COLO668 (cell line): Measurements from ENCODE around the gene CBX2.

Experiments
- DNase-seq: peaks from one replicate; lab custom pipeline; 2025; ENCODE audit not compliant: unreplicated experiment; lab: John Stamatoyannopoulos, UW

The CBX2 gene

DNA sequence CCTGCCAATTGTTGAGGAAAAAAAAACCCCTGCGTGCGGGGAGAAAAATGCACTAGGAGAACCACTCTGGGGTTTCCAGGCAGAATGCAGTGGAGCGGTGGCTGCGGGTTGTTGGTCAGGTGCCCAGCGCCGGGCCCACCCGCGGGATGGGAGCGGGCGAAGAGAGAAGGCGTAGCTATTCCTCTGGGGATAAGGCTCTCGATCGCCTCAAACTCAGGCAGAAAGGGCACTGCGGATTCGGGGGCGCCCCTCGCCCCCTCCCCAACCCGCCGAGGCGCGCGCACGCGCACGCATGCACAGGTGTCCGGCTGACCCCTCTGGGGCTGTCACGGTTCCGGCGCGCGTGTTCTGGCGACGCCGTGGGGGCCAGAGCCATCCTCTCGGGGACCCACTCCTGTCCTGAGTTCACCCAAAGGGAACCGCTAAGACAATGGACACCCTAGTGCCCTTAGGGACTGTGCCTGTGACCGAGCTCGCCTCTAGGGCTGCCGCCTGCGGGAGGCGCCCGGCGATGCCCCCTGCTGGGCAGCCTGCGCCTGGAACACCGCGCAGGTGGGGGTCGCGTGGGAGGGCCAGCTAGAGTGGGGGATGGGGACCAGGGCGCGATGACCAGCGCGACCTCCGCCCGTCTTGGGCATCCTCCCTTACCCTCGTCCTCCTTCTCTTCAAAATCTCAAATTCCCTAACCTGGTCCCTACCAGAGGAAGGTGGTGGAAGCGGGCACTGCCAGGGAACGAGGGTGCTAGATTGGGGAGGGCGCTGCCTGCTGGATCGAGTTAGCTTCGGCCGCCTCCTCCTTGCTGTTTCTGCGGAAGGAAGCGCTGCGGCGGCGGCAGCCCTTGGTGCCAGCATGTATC, 33.3 kb downstream of the CBX2 start:
- peak; percentile 73 for DNase-seq

DNA sequence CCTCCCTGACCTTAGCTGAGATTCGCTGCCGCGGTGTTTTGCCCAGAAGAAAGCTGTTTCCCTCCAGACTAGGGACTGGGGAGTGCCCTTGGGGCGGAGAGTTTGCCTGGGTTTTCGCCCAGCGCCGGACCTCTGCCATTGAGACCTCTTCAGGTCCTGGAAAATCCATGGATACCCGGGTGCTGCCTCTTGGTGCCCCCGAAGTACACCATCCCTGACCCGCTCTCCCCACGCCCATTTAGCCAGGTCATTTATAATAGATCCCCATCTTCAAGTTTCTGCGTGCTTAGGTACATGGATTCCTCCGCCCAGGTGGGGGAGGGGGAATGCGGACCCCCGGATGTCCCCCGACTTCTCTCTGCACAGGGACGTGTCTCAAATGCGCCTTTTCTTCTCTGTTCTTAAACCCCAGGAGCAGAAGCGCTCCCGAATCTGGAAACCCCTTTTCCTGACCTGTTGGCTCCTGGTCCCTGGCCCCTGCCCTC, 34.0 kb downstream of the CBX2 start:
- no peak for DNase-seq

DNA sequence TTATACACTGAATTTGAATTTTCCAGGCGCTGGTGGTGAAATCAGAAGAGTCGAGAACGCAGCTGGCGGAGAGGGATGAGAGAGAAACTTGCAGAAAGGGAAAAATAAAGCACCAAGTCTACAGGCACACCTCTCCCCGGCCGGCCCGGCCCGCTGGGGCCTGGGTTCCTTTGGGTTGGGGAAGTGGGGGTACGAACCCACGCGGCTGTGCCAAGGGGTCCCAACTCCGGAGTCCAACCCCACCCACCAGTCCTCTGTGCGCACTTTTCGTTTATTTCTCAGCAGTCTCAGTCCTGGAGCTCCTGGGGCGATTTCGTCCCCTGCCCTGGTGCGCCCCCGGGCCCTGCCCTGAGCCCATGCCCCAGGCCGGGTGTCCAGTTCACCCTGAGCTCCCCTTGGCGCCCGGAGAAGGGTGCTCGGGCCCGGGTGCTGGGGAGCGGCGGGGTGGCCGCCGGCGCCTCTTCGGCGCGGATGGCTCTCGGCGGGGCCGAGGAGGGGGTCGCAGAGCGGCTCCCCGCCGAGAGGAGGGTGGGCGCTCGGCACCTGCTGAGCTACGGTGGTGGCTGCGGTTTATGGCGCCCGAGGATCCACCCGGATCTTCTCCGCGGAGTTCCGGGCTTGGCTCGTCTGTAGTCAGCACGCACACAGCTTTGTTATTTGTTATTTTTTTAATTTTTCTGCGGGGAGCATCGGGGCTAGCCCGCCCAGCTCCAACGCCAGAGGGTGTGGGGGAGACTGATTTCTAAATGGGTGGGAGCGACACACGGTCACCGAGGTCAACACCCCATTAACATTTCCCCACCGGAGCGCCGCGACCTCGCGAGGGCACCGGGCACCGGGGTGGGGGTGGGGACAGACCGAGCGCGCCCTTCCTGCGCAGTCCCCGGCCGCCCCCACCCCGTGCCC, 34.7 kb downstream of the CBX2 start:
- DNase-seq, result peak; percentile 45

DNA sequence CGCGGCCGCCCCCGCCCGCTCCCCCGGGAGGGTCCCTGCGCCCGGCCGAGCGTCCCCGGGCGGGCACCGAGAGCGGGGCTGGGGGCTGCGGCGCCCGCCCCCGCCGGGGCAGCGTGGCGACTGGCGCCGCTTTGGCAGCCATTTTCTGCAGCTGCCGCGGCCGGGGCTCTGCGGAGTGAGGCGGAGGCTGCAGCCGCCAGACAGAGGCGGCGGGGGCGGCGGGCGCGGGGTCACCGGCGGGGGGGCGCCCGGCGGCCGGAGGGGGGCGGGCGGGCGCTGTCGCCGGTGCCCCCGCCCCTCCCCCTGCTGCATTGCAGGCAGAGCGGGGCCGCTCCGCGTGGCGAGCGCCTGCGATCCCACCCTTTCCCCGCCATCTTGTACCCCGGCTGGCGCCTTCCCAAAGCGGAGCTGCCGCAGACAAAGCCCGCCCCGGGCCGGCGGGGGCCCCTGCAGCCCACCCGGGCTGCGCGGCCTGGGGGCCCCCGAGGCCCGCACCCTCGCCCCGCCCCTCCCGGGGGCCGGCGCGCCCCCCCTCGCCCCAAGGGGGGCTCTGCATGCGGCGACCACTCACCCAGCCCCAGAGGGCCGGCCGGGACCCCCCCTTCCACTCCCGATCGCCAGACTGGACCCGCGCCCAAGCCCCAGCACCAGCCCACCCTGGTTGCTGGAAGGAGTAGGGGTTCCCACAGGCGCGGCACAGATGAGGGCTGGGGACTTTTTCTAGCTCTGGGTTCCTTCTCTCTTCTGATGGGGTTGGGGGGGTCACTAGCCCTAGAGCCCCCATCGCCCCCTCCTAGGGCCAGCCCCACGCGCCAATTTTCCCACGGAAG, 35.6 kb downstream of the CBX2 start:
- peak; percentile 45 for DNase-seq

DNA sequence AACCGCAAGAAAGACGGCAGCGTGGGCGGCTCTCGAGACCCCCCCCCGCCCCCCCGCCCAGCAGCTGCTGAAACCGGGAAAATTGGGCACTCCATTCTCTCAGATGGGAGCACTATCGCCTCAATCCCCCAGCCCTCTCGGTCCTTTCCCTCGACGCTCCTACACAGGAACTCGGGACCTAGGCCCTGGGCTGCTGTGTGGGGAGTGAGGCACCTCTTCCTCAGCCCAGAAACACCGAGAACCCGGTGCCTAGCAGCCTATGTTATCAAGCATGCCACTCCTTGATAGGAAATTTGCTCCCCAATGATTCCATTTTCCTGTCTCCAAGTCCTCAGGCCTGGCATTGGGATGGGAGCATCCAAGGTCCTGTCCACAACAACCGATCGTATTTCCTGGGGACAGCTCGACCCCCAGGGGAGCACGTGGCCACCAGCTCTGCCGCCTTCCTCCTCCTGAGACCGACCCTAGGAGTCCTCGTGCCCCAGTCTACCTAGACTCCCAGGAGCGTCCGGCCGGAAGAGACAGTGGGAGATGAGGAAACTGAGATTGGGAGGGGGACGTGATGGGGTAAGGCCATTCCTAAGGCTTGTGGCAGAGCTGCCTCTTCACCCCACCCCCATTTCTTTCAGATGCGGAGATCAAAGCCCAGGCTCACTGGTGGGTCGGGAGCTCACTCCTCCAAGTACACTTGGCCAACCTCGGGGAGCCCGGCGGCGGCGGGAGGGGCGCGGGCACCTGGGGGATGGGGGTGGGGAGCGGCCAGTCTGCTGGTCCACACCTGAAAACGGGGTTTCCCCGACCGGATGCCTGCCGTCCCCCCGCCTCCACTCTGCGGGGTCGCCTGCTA, 36.4 kb downstream of the CBX2 start:
- DNase-seq, result no peak

DNA sequence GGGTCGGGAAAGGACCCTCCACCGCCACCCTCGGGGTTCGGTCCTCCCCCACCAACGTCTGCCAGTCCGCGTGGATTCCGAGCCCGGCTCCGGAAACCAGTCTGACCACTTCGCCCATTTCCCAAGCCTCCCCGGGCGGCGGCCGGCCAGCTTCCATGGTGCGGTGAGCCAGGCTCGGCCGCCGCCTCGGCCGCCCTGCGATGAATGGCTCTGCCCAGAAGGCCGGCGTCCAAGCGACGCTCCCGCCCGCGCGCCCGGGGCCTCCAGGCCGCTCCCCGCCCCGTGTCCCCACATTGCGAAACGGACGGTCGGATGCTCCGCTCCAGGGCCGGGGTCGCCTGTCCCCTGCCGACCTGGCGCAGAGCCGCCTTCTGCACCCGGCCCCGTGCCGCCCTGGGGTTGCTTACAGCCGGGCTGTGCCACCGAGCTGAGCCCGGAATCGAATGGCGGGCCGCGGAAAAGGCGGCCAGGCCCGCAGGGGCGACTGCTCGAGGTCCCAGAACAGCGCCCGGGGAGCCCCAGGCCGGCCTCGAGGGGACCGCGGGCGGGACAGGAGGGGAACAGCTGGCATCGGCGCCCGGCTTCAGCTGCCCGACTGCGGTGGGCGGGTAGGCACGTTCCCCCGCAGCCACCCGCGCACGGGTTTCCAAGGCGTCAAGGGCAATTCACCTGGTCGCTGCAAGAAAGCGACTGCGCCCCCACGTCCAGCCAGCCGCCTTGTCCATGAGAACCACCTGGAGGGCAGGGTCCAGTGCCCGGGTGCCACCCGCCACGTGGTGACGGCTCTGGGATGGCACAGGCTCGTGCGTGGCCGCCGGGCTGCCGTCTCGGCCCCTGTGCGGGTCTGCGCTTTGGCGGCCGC, 37.3 kb downstream of the CBX2 start:
- DNase-seq, result no peak

DNA sequence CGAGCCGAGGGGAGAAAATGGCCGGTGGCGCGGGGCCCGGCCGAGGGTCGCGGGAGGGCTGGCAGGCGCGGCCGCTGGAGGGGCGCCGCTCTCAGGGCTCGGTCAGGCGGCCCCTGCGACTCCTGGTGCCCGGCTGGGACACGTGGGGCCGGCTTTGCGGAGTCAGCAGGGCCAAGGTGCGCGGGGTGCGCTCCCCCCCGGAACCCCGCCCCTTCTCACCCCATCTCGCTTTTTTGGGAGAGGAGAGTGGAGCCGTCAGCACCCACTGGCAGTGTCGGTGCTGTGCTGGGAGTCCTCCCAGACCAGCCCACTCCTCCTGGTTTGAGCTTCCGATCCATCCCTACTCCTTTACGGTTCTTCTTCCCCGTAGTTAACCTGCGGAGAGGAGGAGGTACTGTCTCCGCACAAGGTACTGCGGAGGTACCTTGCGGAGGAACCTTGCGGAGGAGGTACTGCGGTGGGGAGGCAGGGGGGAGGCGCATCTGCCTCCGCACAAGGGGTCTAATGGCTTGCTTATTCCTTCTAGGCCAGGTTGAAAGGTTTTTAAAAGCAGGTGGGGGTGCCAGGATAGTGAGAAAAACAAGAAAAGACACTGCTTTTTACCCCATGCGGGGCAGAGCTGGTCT, 38.0 kb downstream of the CBX2 start:
- DNase-seq, result no peak

DNA sequence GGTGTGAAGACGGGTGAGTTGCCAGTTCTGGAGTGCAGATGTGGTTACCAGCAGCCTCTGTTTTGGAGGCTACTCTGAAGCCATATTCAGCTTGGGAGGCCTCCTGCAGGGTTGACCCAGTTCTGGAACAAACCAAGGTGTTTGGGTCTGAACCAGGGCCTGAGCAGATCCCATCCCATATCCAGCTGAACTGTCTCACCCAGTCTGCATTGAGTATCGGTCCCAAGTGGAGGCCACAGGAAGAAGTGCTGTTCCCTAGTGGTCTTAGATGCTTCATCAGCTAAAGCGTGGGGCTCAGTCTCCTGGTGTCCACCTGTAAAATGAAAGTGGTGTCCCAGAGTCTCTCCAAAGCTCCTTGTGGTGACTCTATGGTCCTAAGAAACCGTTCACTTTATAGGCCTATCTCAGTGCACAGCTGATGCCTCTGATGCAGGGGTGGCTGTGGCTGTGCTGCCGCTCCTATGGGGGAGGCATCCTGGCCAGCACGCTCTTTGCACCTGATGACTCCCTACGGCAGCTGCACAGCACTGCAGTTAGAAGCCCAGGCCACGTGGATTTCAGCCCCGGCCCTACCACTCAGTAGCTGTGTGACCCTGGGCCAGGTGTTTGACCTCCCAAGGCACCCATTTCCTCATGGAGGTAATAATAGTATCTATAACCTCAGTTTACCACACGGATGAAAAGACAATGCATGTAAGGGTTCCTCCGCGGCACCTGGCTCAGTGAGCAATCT, 40.2 kb downstream of the CBX2 start:
- DNase-seq, result no peak

DNA sequence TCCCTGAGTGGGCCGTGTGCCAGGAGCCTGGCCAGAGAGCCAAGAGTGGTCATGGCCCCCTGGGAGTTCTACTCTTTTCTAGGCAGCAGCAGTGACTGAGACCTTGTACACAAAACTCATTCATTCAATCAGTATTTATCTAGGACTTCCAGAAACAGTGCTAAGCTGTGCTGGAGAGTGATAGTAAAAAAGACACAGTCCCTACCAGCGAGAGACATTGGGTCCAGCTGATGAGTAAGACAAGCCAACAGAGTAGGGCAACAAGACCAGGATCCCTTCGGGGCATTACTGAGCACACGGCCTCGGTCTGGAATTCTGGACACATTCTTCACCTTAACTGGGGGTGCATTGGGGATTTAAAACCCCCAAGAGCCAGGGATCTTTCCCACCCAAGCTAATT, 41.1 kb downstream of the CBX2 start:
- no peak for DNase-seq

DNA sequence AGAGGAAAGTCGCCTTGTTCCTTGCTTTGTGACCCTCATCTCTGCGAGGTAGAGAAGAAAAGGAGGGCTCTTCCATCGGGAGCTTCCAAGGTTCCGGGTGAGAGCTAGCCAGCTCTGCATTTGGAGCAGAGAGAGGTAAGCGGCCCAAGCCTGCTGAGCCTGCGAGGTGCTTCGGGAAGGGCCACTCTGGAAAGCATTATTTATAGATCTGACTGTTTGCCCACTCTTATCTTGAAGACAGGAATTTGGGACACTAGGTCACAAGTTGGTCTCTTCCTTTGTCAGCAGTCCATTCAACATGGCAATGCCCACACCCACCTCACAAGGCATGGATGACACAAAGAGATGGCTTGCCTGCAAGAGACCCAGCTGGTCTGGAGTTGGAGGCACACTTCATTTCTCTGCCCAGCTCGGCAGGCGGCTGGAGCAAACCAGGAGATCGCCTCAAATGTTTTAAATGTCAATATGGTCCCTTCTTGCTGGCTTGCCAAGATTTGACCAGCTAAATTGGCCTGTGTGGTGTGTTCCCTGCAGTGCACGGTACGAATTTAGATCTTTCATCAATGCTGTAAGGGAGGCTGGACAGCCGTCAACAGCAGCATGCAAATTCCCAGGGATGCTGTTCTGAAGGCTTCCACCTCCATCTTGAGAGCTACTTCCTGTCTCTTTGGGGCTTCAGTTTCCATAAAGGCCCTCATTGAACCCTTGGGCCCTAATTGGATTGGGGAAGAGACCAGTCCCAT, 41.8 kb downstream of the CBX2 start:
- no peak for DNase-seq

DNA sequence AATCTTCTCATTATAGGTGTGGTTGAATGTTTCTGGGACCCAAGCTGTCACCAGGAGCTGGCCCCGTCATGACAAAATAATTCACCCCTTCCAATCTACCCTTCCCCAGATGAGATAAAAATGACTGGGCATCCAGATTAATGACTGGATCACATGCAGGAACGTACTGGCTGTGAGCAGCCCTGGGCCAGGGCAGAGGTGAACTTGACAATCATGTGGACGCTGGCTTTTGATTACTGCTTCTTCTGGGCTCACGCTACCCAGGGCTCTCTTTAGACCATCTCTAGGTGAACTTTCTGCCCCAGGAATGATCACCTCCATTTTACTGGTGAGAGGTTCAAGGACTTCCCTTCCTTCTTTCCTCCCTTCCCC, 43.0 kb downstream of the CBX2 start:
- no peak for DNase-seq

DNA sequence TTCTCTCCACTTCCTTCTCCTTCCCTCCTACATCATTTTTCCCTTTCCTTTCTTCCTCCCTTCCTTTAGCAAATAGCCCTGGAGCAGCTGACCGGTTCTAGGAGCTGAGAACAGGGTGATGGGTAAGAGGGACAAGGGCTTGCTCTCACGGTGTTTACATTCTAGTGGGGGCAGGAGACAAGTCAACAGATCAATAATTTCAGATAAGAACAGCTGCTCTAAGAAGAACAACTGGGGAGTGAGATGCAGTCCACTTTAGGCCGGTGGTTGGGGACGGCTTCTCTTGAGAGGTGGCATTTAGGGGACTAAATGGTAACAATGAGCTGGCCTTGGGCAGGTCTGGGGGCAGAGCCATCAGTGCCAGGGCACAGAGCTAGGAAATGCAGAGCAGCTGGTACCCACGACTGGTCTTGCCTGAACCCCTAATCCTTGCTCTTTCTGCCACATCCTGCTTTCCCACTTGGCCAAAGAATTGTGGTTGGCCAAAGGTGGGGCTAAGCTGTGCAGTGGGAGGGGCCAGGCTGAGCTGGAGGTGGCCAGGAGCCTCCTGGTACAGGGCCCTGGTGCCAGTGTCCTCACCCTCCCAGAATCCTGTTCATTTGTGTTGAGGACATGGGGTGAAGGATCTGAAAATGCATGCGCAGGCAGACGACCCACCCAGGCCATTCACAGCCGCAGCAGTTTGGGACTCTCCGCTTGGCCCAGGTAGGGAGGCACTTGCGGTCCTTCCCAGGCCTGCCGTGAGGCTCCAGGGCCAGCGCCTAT, 43.6 kb downstream of the CBX2 start:
- DNase-seq, result no peak

DNA sequence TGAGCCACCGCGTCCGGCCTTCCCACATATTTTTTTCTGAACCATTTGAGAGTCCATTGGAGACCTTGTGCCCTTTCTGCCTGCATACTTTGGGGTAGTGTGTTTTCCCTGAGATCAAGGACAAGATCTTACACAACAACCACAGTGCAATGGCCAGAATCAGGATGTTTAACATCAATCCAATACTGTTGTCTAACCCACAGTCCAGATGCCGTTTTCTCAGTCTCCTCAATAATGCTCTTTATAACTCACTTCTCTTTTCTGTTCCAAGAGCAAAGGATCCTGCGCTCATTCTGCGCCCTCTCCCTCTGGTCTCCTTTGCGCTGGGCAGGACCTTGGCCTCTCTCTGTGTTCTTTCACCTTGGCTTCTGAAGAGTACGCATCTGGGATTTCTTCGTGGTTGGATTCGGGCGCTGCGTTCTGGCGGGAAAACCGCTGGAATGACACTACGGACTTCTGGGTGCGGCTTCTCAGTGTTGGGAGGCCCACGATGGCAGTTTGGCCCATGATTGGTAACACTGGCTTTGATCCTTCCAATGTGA, 44.7 kb downstream of the CBX2 start:
- DNase-seq, result no peak

DNA sequence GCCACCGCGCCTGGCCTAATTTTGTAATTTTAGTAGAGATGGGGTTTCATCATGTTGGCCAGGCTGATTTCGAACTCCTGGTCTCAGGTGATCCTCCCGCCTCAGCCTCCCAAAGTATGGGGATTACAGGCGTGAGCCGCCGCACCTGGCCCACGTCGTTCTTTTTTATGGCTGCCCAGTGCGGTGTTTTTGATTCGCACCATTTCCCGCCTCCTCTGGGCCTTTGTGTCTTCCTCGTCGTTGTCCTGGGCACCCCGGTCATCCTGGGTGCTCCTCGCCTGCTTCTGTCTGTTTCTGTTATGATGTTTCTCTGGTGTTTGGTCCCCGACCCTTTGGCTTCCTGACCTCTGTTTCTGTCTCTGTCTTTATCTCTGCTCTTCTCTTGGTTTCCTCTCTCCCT, 46.3 kb downstream of the CBX2 start:
- DNase-seq, result no peak

DNA sequence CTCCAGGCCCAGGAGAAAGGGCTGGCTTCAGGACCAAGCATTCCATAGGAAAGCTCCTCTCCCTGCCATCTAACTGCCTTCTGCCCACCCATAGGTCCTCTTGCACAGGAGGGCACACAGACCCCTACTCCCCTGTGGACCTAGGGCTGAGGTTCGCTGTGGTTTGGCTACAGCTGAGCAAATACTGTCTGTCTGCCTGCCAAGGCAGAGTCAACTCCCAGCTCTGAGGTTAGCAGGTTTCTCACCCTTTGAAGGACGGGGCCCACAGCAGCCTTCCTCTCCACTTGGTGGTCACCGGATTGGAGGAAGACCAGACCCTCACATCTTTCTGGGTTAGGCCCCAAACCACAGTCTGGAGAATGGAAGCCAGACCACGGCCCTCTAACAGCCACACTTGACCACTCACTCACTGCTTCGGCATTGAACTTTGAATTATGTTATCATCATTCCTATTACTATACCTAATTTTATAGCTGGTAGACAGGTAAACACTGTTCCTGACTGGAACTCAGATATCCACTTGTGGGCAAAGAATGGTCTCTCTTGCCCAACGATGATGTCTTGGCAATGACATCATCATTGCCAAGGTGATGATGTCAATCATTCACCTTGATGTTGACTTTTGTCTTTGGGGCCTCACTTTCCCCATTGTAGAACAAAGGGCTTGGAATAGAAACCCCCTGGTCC, 47.1 kb downstream of the CBX2 start:
- no peak for DNase-seq

DNA sequence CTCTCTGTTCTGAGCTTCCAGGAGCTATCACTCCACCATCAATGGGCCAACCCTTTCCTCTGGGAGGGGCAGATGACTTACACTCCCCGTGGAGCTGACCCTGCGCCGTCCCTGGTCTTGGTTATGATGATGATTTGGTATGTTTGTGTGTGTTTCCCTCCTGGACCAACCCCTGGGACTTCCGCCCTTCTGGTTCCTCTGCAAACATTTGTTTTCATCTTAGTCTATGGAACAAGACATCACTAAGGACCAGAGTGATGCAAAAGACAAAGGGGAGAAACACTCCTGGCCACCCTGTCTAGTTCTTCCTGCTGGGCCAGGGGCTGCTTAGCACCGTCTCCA, 47.6 kb downstream of the CBX2 start:
- DNase-seq, result no peak
